ENCODE measurements around the gene NRBF2. TPM values are rescaled to one million over a fixed set of nuclear protein-coding genes. Genes with fewer than 3 reads are reported as not detected.

The NRBF2 gene
- total RNA-seq, 1 donor from 2014 or later = 10.4 TPM

DNA sequence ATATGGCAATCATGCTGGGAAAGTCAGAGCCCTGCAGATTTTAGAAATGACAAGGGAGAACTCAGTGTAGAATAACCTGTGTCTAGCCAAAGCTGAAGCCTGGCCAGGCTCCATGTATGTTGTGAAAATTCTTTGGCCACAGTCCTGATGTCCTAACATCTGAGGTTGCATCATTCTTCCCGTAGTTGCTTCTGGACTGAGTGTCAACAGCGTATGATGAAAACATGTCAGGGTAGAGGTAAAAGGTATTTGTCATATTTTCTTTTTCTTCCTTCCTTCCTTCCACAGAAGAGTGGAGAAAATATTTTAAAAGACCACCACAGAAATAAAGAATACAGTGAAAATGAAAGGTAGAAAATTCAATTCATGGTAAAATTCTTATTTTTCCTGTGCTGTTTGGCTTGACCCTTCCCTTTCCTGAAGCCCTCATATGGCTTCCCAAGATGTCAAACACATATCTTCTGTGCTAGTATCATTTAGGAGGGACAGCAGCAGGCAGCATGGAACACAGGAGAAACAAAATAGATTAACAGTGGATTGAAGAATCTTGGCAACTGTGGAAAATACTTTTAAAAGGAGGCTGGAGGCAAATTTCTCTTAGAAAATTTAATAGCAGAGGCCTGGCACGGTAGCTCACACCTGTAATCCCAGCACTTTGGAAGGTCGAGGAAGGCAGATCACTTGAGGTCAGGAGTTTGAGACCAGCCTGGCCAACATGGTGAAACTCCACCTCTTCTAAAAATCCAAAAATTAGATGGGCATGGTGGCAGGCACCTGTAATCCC lies 18.9 kb upstream of the NRBF2 start:
- ATAC-seq = peak; percentile 76
- intact Hi-C loops (cut with DNase I) = loop anchor here (2.0 kb wide), 2 partner anchors 19 to 599 kb away; partner anchors contain the start of gene NRBF2
- DNase-seq (ENCODE audit: missing footprints) = peak; percentile 74

GRCh38 chr10:63115732-63116383 lies 17.3 kb upstream of the NRBF2 start:
- ATAC-seq (peak; percentile 96), DNase-seq (ENCODE audit: missing footprints) (peak; percentile 83)
- intact Hi-C loops (cut with DNase I) = loop anchor here (2.0 kb wide), 2 partner anchors 17 to 597 kb away; partner anchors contain the start of gene NRBF2

DNA sequence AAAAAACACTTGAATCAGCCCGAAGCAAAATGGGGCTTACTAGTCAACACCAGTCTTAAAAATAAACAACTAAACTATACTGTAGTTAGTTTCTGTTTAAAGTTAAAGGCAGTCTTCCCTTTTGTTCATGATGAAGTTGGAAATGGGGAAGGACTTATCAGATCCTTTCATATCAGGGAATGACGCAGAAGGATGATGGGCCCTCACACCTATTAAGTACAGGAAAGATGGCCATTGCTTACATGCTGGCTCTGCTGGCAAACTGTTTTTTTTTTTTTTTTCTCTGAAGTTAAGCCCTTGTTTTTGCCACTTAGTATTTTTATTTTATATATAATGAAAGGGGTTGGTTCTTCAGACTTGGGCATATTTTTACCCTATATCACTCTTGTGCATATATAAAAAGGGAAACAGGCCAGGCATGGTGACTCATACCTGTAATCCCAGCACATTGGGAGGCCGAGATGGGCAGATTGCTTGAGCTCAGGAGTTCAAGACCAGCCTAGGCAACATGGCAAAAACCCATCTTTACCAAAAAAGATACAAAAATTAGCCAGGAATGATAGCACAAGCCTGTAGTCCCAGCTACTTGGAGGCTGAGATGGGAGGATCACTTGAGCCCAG lies 16.6 kb upstream of the NRBF2 start:
- ATAC-seq (no peak), DNase-seq (ENCODE audit: missing footprints) (no peak)
- intact Hi-C loops (cut with DNase I) = no loop called here

GRCh38 chr10:63119041-63119440 lies 14.1 kb upstream of the NRBF2 start:
- no peak for ATAC-seq
- intact Hi-C loops (cut with DNase I) = no loop called here

GRCh38 chr10:63120554-63120953 lies 12.6 kb upstream of the NRBF2 start:
- intact Hi-C loops (cut with DNase I) = no loop called here
- DNase-seq (ENCODE audit: missing footprints) (no peak), ATAC-seq (peak; percentile 51)

More at GRCh38 chr10:63119041-63119440, 14.1 kb upstream of the NRBF2 start:
- DNase-seq (ENCODE audit: missing footprints) = no peak

DNA sequence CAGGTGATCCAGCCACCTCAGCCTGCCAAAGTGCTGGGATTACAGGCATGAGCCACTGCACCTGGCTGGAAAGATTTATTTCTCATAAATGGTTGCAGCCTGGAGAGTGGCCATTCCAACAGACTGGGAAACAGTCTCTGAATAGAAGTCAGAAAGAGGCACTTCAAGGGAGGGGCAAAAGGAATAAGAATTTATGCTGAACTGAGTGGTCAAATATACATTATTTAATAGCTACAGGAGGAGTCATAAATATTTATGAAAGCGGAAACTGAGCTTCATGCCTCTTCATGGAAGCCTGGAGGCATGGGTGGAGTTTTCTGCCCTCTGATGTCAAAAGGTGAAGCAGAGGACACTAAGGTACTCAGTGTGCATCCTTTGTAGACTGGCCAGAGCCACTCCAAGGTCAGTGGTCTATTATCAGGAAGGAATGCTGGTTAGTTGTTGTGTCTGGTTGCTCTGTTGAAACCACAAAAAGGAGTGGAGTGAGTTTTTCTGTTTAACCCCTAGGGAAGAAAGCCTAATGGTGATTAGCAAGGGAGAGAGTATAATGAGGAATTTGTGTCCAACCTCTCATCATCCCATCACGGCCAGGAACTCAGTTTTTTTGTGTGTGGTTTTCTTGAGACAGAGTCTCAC lies 9.3 kb upstream of the NRBF2 start:
- no peak for ATAC-seq
- intact Hi-C loops (cut with DNase I) = no loop called here
- no peak for DNase-seq (ENCODE audit: missing footprints)

GRCh38 chr10:63125459-63125858 lies 7.7 kb upstream of the NRBF2 start:
- no peak for ATAC-seq
- no peak for DNase-seq (ENCODE audit: missing footprints)
- intact Hi-C loops (cut with DNase I) = no loop called here

DNA sequence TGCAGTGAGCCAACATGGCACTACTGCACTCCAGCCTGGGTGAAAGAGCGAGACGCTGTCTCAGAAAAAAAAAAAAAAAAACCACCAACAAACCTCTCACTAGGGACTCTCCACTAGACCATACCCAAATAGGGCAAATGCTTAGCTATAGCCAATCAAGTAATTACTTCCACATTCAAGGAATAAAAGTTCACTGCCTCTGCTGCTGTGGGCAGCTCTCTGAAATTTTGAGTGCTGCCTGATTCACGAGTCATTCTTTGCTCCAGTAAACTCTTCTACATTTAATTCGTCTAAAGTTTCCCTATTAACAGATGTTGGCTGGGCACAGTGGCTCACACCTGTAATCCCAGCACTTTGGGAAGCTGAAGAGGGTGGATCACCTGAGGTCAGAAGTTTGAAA lies 4.7 kb upstream of the NRBF2 start:
- DNase-seq (ENCODE audit: missing footprints) (no peak), ATAC-seq (no peak)
- intact Hi-C loops (cut with DNase I) = no loop called here

GRCh38 chr10:63129888-63130287 lies 3.2 kb upstream of the NRBF2 start:
- intact Hi-C loops (cut with DNase I) = no loop called here
- DNase-seq (ENCODE audit: missing footprints) (no peak), ATAC-seq (no peak)

- intact Hi-C loops (cut with DNase I) = loop anchor here (2.0 kb wide), 1 partner anchor 18 kb away; no protein-coding TSS in a partner anchor
- no peak for ATAC-seq
Observed at GRCh38 chr10:63132651-63133055, 475 bp upstream of the NRBF2 start.

DNA sequence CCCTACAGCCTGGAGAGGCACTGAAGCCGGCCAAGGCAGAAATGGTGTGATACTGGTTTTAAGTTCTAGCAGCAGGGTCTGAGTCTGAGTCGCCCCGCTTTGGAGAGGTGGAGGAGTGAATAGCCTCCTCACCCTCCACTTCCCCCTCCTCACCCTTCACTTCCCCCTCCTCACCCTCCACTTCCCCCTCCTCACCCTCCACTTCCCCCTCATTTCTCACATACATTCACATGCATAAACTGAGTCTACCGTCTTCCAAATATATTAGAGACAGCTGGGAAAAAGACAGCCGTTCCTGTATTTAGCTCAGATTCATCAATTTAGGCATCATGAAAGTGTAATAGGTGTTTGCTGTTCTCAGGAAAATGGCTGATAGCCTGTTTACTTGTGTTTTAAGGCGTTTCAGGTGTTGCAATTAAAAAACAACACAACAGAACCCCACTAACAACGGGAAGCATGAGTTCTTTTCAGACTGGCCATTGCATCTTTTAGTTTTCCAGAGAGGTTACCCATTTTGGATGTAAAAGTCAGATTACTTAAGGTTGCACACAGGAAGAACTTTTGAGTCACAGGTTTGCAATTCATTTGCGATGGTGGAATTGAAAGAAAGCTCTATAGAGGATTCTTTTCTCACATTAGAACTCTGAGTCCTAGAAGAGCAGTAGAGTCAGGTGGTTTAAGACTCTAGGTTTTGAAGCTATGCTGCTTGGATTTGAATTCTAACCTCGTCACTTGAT lies 861 bp downstream of the NRBF2 start:
- intact Hi-C loops (cut with DNase I) = loop anchor here (2.0 kb wide), 1 partner anchor 19 kb away; no protein-coding TSS in a partner anchor

More at GRCh38 chr10:63132651-63133055, 475 bp upstream of the NRBF2 start:
- DNase-seq (ENCODE audit: missing footprints) = no peak

GRCh38 chr10:63137306-63137705 lies 4.2 kb downstream of the NRBF2 start:
- intact Hi-C loops (cut with DNase I) = no loop called here
- no peak for DNase-seq (ENCODE audit: missing footprints)
- no peak for ATAC-seq

More for the DNA sequence above, 861 bp downstream of the NRBF2 start:
- ATAC-seq (no peak), DNase-seq (ENCODE audit: missing footprints) (no peak)

- intact Hi-C loops (cut with DNase I) = no loop called here
- ATAC-seq (no peak), DNase-seq (ENCODE audit: missing footprints) (no peak)
Observed at GRCh38 chr10:63140077-63140476, 6.9 kb downstream of the NRBF2 start.

DNA sequence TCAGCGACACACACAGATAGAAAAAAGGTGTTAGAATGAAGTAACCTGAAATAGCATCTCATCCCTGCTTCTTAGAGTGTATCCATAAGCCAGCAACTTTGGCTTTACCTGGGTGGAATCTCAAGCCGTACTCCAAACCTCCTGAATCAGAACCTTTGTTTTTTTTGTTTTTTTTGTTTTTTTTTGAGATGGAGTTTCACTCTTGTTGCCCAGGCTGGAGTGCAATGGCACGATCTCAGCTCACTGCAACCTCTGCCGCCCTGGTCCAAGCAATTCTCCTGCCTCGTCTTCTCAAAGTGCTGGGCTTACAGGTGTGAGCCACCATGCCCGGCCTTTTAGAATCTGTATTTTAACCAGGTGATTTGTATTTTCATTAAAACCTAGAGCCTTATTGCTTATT lies 9.0 kb downstream of the NRBF2 start:
- DNase-seq (ENCODE audit: missing footprints) (no peak), ATAC-seq (no peak)
- intact Hi-C loops (cut with DNase I) = no loop called here

DNA sequence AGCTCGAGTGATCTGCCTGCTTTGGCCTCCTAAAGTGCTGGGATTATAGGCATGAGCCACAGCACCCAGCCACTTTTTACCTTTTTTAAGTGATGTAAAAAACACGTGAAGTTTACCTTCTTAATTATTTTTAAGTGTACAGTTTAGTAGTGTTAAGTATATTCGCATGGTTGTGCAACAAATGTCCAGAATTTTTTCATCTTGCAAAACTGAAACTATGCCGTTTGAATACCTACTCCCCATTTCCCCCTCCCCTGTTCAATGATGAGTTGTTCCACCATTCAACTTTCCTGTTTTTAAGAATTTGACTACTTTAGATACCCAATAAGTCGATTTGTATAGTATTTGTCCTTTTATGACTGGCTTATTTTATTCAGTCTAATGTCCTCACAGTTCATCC lies 10.9 kb downstream of the NRBF2 start:
- ATAC-seq = no peak
- intact Hi-C loops (cut with DNase I) = no loop called here
- DNase-seq (ENCODE audit: missing footprints) = no peak

DNA sequence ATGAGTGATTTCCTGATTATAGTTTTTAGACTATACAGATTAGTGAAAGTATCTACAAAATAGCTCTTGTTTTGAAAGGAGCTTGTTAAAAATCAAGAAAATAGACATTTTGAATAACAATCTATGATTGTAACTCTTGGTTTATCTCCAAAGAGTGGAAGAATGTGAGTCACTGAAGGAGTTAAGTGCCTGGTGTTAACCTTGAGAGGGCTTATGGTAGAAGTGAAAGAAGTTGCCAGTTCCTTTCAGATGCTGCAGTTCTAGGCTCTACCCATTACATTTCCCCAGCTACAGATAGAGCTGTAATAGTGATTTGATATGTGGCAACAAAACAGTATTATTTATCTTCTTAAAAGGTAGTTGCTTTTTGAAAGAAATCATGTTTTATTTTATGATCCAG lies 12.7 kb downstream of the NRBF2 start:
- DNase-seq (ENCODE audit: missing footprints) = no peak
- ATAC-seq = no peak
- intact Hi-C loops (cut with DNase I) = no loop called here

DNA sequence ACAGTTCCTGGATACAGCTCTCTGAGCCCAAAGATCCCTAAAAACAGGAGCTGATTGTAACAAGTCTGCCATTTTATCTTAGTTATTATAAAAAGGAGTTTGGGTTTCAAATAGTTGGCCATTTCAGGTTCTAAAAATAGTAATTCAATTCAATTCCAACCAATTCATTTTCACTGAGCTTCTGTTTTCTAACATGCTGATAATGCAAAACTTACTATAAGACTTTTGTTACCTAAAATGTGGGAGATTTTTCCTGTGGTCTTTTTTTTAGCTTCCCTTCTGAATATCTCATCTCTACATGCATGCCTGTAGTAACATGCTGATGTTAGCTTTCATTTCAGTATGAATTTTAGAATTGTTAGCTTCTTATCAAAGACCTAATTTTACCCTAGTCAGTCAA lies 13.4 kb downstream of the NRBF2 start:
- intact Hi-C loops (cut with DNase I) = no loop called here
- no peak for ATAC-seq

DNA sequence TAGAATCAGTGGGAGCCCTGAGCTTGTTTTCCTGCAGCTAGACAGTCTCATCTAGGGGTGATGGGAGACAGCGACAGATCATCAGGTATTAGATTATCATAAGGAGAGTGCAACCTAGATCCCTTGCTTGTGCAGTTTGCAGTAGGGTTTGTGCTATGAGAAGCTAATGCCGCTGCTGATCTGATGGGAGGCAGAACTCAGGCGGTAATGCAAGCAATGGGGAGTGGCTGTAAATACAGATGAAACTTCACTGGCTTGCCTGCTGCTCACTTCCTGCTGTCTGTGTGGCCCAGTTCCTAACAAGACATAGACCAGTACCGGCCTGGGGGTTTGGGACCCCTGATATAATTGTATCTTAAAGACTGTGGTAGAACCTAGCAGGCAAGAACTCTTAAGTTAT lies 17.6 kb downstream of the NRBF2 start:
- ATAC-seq = no peak
- intact Hi-C loops (cut with DNase I) = loop anchor here (10.0 kb wide), 1 partner anchor 66 kb away; no protein-coding TSS in a partner anchor
- DNase-seq (ENCODE audit: missing footprints) = no peak

More for the DNA sequence above, 13.4 kb downstream of the NRBF2 start:
- DNase-seq (ENCODE audit: missing footprints) = no peak

Measured in Right ventricle myocardium inferior (tissue), 1 donor.